Osteocyte (in vitro differentiated cells): ENCODE results near the gene PRDM12. TPM values are rescaled to one million over a fixed set of nuclear protein-coding genes. Genes with fewer than 3 reads are reported as not detected.

Experiments
- DNase-seq: peaks from one replicate; pipeline ENCODE4 v3.0.0; 2021; ENCODE audit warnings: mixed read lengths; ENCODE audit not compliant: unreplicated experiment; ENCODE audit errors: extremely low spot score
- H3K27ac Mint-ChIP-seq: one replicate; pipeline ENCODE4 v1.8.0; 2021; ENCODE audit warnings: mild to moderate bottlenecking, mixed read lengths; ENCODE audit not compliant: unreplicated experiment
- H3K27me3 Mint-ChIP-seq: one replicate; pipeline ENCODE4 v1.8.0; 2021; ENCODE audit warnings: mixed read lengths; ENCODE audit not compliant: unreplicated experiment
- H3K36me3 Mint-ChIP-seq: one replicate; pipeline ENCODE4 v1.8.0; 2021; ENCODE audit warnings: mixed read lengths; ENCODE audit not compliant: unreplicated experiment
- H3K4me1 Mint-ChIP-seq: one replicate; pipeline ENCODE4 v1.8.0; 2021; ENCODE audit warnings: mixed read lengths; ENCODE audit not compliant: unreplicated experiment
- H3K4me3 Mint-ChIP-seq: one replicate; pipeline ENCODE4 v1.8.0; 2021; ENCODE audit warnings: mild to moderate bottlenecking, moderate library complexity, mixed read lengths; ENCODE audit not compliant: unreplicated experiment
- H3K9me3 Mint-ChIP-seq: one replicate; pipeline ENCODE4 v1.8.0; 2021; ENCODE audit warnings: mixed read lengths; ENCODE audit not compliant: unreplicated experiment
- total RNA-seq: library from RNA; stranded (reverse); gene quantifications from 2 replicates; pipeline ENCODE4 v1.2.1, GENCODE V29; 2021
- TF ChIP-seq, protein P1 (sequence below): fragments of 200-600 bp; sonication (generic); IDR thresholded peaks from 2 replicates; pipeline ENCODE4 v1.5.0; 2021; ENCODE audit warnings: antibody characterized with exemption, mild to moderate bottlenecking, moderate library complexity

Gene PRDM12
- total RNA-seq, 1 donor from 2014 or later: not detected

DNA sequence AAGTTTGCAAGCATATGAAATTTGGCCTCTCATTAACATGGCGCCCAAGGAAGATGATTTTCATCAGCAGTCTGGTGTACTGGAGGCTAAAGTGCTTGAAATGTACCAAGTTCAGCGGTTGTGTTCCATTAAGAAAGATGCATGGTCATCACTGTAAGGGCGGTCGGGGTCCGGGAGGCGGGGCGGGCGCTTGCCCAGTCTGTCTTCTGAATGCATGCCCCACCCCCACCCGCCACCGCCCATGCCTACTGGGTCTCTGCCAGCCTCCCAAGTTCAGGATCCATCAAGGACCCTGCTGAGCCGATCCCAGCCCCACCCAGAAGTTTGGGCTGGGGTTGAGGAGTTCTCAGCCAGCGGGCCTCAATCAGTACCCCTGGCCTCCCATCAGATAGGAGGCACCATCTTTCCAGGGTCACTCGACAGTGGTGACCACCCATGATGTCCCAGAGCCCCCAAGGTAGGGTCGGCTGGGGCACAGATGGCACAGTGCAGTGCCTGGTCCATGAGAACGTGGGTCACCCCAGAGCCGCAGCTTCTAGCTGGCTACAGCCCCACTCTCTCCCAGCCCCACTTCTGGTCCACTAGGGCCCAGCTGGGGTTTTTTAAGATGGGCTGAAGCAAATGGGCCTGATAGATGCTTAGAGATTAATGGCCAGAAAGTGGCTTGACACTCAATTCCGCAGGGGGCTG lies 24.4 kb upstream of the PRDM12 start:
- Mint-ChIP-seq H3K4me1 (no peaks in the 10 kb centered on the region), H3K36me3 (peaks cover 28% of the 10 kb centered on the region)
- DNase-seq: no peak

DNA sequence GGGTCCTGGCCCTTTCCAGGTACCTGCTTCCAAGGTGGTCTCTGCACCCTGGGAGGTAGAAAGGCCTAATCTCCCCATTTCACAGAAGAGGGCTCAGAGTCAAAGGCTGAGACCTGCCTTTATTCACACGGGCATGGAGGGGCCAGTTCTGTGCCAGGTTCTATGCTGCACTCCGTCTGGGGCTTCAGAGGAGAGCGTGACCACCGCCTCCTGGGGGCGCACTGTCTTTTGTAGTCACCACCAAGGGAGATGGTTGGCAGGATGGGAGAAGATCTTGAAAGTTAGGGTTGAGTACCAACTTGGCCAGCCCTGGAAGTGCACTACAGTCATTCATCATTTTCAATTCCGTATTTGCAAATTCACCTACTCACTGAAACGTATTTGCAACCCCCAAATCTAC lies 23.7 kb upstream of the PRDM12 start:
- peaks cover 25% of the 10 kb centered on the region for H3K36me3 Mint-ChIP-seq
- TF ChIP-seq, protein P1, sequence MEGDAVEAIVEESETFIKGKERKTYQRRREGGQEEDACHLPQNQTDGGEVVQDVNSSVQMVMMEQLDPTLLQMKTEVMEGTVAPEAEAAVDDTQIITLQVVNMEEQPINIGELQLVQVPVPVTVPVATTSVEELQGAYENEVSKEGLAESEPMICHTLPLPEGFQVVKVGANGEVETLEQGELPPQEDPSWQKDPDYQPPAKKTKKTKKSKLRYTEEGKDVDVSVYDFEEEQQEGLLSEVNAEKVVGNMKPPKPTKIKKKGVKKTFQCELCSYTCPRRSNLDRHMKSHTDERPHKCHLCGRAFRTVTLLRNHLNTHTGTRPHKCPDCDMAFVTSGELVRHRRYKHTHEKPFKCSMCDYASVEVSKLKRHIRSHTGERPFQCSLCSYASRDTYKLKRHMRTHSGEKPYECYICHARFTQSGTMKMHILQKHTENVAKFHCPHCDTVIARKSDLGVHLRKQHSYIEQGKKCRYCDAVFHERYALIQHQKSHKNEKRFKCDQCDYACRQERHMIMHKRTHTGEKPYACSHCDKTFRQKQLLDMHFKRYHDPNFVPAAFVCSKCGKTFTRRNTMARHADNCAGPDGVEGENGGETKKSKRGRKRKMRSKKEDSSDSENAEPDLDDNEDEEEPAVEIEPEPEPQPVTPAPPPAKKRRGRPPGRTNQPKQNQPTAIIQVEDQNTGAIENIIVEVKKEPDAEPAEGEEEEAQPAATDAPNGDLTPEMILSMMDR: no peak
- peaks cover 2% of the 10 kb centered on the region for H3K9me3 Mint-ChIP-seq
- peaks cover under 1% of the 10 kb centered on the region for H3K27me3 Mint-ChIP-seq
- no peak overlapping the region for H3K4me3 Mint-ChIP-seq
- no peak for DNase-seq
- no peaks in the 10 kb centered on the region for H3K4me1 Mint-ChIP-seq
- H3K27ac Mint-ChIP-seq: no peak overlapping the region

More for the DNA sequence above, 24.4 kb upstream of the PRDM12 start:
- no peaks in the 10 kb centered on the region for H3K27me3 Mint-ChIP-seq
- H3K9me3 Mint-ChIP-seq: no peaks in the 10 kb centered on the region
- H3K27ac Mint-ChIP-seq: no peak overlapping the region
- H3K4me3 Mint-ChIP-seq: no peak overlapping the region
- TF ChIP-seq, protein P1: no peak

DNA sequence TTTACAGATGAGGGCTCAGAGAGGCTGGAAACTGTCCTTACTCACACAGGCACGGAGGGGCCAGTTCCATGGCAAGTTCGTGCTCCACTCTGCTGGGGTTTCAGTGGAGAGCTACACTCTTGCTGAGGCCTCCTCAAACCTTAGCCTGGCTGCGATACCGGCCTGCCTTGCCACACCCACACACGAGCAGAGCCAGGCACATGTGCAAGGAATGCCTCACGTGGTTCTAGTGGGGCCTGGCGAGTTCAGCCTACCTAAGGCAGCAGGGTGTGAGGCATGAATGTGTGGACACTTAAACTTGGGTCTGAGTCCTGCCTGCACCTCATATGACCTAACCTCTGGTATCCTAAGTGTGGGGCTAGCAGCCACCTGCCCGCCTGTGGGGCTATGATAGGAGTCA lies 21.5 kb upstream of the PRDM12 start:
- H3K4me1 Mint-ChIP-seq: no peaks in the 10 kb centered on the region
- no peak overlapping the region for H3K27ac Mint-ChIP-seq
- peaks cover 10% of the 10 kb centered on the region for H3K9me3 Mint-ChIP-seq
- peaks cover 14% of the 10 kb centered on the region for H3K36me3 Mint-ChIP-seq
- DNase-seq: no peak
- H3K4me3 Mint-ChIP-seq: no peak overlapping the region
- H3K27me3 Mint-ChIP-seq: peaks cover 7% of the 10 kb centered on the region
- TF ChIP-seq, protein P1: no peak

DNA sequence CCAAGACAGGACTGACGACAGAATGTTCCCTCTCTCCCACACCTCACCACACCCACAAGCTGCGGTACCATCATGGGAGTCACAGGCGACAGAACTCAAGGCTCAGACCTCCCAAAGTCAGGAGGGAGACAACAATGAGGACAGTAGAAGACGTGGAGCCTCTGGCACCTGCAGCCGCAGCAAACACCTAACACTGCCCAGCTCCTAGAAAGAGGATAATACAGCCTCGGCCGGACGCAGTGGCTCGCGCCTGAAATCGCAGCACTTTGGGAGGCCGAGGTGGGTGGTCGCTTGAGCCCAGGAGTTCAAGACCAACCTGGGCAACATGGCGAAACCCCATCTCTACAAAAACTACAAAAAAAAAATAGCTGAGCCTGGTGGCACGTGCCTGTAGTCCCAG lies 13.2 kb upstream of the PRDM12 start:
- Mint-ChIP-seq H3K4me3 (no peak overlapping the region), H3K27ac (no peak overlapping the region), H3K27me3 (peaks cover 48% of the 10 kb centered on the region), H3K36me3 (no peaks in the 10 kb centered on the region), H3K4me1 (no peaks in the 10 kb centered on the region), H3K9me3 (peaks cover 2% of the 10 kb centered on the region)
- TF ChIP-seq, protein P1: no peak
- DNase-seq: no peak

DNA sequence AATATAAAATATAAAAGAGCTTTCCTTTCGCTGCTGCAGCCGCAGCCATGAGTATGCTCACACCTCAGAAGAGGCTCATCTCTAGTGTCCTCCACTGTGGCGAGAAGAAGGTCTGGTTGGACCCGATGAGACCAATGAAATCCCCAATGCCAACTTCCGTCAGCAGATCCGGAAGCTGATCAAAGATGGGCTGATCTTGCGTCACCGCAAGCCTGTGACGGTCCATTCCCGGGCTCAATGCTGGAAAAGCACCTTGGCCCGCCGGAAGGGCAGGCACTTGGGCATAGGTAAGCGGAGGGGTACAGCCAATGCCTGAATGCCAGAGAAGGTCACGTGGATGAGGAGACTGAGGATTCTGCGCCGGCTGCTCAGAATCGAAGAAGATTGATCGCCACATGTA lies 12.6 kb upstream of the PRDM12 start:
- no peaks in the 10 kb centered on the region for H3K4me1 Mint-ChIP-seq
- TF ChIP-seq, protein P1: no peak
- no peak overlapping the region for H3K4me3 Mint-ChIP-seq
- no peaks in the 10 kb centered on the region for H3K9me3 Mint-ChIP-seq
- H3K27ac Mint-ChIP-seq: no peak overlapping the region
- peaks cover 51% of the 10 kb centered on the region for H3K27me3 Mint-ChIP-seq
- H3K36me3 Mint-ChIP-seq: no peaks in the 10 kb centered on the region
- no peak for DNase-seq
